Panc1 (cell line): ENCODE measurements around the gene HDAC6.

Experiments
- POLR2AphosphoS5 ChIP-seq: IDR thresholded peaks from 2 replicates; pipeline ENCODE4 v1.6.1; 2012; ENCODE audit warnings: mild to moderate bottlenecking, low read depth, low read length, moderate library complexity
- SIN3A ChIP-seq: IDR thresholded peaks from 2 replicates; pipeline ENCODE4 v1.6.1; 2012; ENCODE audit warnings: low read depth, mild to moderate bottlenecking, low read length, moderate library complexity, borderline replicate concordance; ENCODE audit not compliant: insufficient read depth

GRCh38 chrX:48852857-48853256 is 51.0 kb downstream of the HDAC6 start:
- TF ChIP-seq POLR2AphosphoS5 (no peak), SIN3A (no peak)
